ENCODE results near the gene GADD45B.

DNA sequence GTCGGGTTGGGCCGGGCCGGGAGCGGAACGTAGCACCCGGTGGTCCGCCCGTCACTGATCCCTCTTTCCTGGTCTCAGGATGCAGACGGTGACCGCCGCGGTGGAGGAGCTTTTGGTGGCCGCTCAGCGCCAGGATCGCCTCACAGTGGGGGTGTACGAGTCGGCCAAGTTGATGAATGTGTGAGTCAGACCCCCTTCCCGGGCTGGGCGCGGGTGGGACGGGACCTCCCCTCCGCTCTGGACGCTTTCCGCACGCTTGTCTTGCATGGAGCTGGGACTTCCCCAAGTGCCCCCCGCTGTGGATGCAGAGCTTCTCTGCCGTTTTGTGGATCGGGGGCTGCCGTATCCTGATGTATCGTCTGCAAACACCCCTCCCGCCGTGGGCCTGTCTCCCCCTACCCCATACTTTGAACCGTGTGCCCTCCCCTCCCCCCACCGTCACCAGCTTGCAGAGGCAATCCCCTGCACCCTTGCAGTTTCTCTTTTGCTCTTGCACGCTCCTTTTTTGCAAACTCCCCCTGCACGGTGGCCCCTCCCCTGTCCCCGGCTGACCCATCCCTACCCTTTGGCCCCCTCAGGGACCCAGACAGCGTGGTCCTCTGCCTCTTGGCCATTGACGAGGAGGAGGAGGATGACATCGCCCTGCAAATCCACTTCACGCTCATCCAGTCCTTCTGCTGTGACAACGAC is 669 bp downstream of the GADD45B start:
- TF ChIP-seq, protein P1, sequence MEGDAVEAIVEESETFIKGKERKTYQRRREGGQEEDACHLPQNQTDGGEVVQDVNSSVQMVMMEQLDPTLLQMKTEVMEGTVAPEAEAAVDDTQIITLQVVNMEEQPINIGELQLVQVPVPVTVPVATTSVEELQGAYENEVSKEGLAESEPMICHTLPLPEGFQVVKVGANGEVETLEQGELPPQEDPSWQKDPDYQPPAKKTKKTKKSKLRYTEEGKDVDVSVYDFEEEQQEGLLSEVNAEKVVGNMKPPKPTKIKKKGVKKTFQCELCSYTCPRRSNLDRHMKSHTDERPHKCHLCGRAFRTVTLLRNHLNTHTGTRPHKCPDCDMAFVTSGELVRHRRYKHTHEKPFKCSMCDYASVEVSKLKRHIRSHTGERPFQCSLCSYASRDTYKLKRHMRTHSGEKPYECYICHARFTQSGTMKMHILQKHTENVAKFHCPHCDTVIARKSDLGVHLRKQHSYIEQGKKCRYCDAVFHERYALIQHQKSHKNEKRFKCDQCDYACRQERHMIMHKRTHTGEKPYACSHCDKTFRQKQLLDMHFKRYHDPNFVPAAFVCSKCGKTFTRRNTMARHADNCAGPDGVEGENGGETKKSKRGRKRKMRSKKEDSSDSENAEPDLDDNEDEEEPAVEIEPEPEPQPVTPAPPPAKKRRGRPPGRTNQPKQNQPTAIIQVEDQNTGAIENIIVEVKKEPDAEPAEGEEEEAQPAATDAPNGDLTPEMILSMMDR (IDR thresholded peaks at IDR 0.05): no peak
- no peak for TF ChIP-seq POLR2A (IDR thresholded peaks at IDR 0.05)

Measured in thyroid gland (tissue), 4 donors.